Measurements from ENCODE around the gene DHX15.

- TF ChIP-seq CTCF (conservative IDR thresholded peaks at IDR 0.05; ENCODE audit: low read depth in 2 of 2): no peak
- no peak for TF ChIP-seq EZH2 (IDR thresholded peaks at IDR 0.05; ENCODE audit: low read depth, unreplicated experiment)
- TF ChIP-seq EZH2phosphoT487 (IDR thresholded peaks at IDR 0.05; ENCODE audit: unreplicated experiment): no peak
- no peak for TF ChIP-seq POLR2AphosphoS5 (IDR thresholded peaks at IDR 0.05; ENCODE audit: low read depth)
- no peak for TF ChIP-seq CREB1 (CRISPR knock-in tag; IDR thresholded peaks at IDR 0.05; ENCODE audit: low read depth)
- no peak for TF ChIP-seq REST (IDR thresholded peaks at IDR 0.05; ENCODE audit: unreplicated experiment)
- TF ChIP-seq NANOG (IDR thresholded peaks at IDR 0.05; ENCODE audit: borderline replicate concordance): no peak
- TF ChIP-seq JUNB (IDR thresholded peaks at IDR 0.05; ENCODE audit: unreplicated experiment): no peak
- TF ChIP-seq ZNF114 (CRISPR knock-in tag; IDR thresholded peaks at IDR 0.05): no peak
- TF ChIP-seq ETS1 (IDR thresholded peaks at IDR 0.05): no peak
- TF ChIP-seq ZNF331 (CRISPR knock-in tag; IDR thresholded peaks at IDR 0.05; ENCODE audit: low read depth): no peak
- no peak for TF ChIP-seq ZNF462 (CRISPR knock-in tag; IDR thresholded peaks at IDR 0.05)
Observed at GRCh38 chr4:24632011-24632410, 47.7 kb upstream of the DHX15 start.

Measured in GM23338 (cell line).